SK-N-SH (cell line): ENCODE results near the gene MXRA8. TPM values are rescaled to one million over a fixed set of nuclear protein-coding genes. Genes with fewer than 3 reads are reported as not detected.

Source experiments
- CTCF ChIA-PET: fragments of 300-600, 350-600 bp; formaldehyde crosslinking; extraction: SDS; loops from one replicate; lab custom pipeline; 2021; lab: Yijun Ruan, JAX
- POLR2A ChIA-PET: fragments of 350-600 bp; sonication (Branson Sonifier 250); formaldehyde crosslinking; extraction: SDS; loops from one replicate; lab custom pipeline; 2020; ENCODE audit warnings: antibody characterized with exemption, inconsistent platforms; lab: Yijun Ruan, JAX
- DNase-seq: peaks from one replicate; pipeline ENCODE4 v3.0.0; 2012
- H2AFZ ChIP-seq: fragments of 200-600 bp; sonication (generic); 2 replicates; pipeline ENCODE4 v1.8.1; 2016; ENCODE audit warnings: antibody characterized with exemption, mild to moderate bottlenecking, low read depth
- H3F3A ChIP-seq: fragments of 200-600 bp; sonication (generic); replicated peaks from 2 replicates; pipeline ENCODE3; 2016; ENCODE audit warnings: antibody characterized with exemption, mild to moderate bottlenecking; ENCODE audit not compliant: insufficient read depth
- H3K27ac ChIP-seq, 2 experiments: fragments of 200-500 bp in 1 of 2; fragments of 200-600 bp in 1 of 2; sonication (Bioruptor generic) in 1 of 2; sonication (generic), shearing (Covaris generic) in 1 of 2; 2 replicates each; pipeline versions ENCODE4 v1.5.1 to v1.6.1; 2014 to 2016; ENCODE audit warnings: low read depth in 2 of 2, inconsistent platforms in 1 of 2, low read length in 1 of 2, mild to moderate bottlenecking in 1 of 2, mixed read lengths in 1 of 2
- H3K27me3 ChIP-seq: fragments of 200-600 bp; sonication (generic), shearing (Covaris generic); 2 replicates; pipeline ENCODE4 v1.6.1; 2016; ENCODE audit warnings: mixed run types; ENCODE audit not compliant: insufficient read depth
- H3K36me3 ChIP-seq, 2 experiments: fragments of 200-500 bp in 1 of 2; fragments of 200-600 bp in 1 of 2; sonication (Bioruptor generic) in 1 of 2; sonication (generic) in 1 of 2; replicated peaks in 1 of 2; 2 replicates each; pipeline versions ENCODE3 to v1.5.1; 2014 to 2016; ENCODE audit warnings: low read length in 1 of 2, mild to moderate bottlenecking in 1 of 2; ENCODE audit not compliant: insufficient read depth in 2 of 2, control insufficient read depth in 1 of 2
- H3K4me1 ChIP-seq, 2 experiments: fragments of 200-500 bp in 1 of 2; fragments of 200-600 bp in 1 of 2; sonication (Bioruptor generic) in 1 of 2; sonication (generic), shearing (Covaris generic) in 1 of 2; 2 replicates each; pipeline versions ENCODE4 v1.5.1 to v1.6.1; 2014 to 2016; ENCODE audit warnings: low read depth in 1 of 2, low read length in 1 of 2, mixed run types in 1 of 2; ENCODE audit not compliant: insufficient read depth in 2 of 2, control insufficient read depth in 1 of 2
- H3K4me2 ChIP-seq: fragments of 200-600 bp; sonication (generic), shearing (Covaris generic); 2 replicates; pipeline ENCODE4 v1.6.1; 2017; ENCODE audit warnings: mixed run types
- H3K4me3 ChIP-seq, 2 experiments: fragments of 200-500 bp in 1 of 2; fragments of 200-600 bp in 1 of 2; sonication (Bioruptor generic) in 1 of 2; sonication (generic), shearing (Covaris generic) in 1 of 2; 2 replicates each; pipeline versions ENCODE4 v1.5.1 to v1.8.1; 2014 to 2016; ENCODE audit warnings: low read depth in 2 of 2, inconsistent platforms in 1 of 2, low read length in 1 of 2, mild to moderate bottlenecking in 1 of 2, mixed read lengths in 1 of 2, moderate library complexity in 1 of 2
- H3K79me2 ChIP-seq: fragments of 200-600 bp; sonication (generic); 2 replicates; pipeline ENCODE4 v1.8.1; 2017; ENCODE audit warnings: mild to moderate bottlenecking; ENCODE audit not compliant: insufficient read depth
- H3K9ac ChIP-seq: fragments of 200-600 bp; sonication (generic); 2 replicates; pipeline ENCODE4 v1.6.1; 2017; ENCODE audit warnings: mixed run types
- H3K9me2 ChIP-seq: fragments of 200-600 bp; sonication (generic); 2 replicates; pipeline ENCODE4 v1.6.1; 2017; ENCODE audit warnings: mixed run types
- H3K9me3 ChIP-seq: fragments of 200-600 bp; sonication (generic); 2 replicates; pipeline ENCODE4 v1.6.1; 2017; ENCODE audit warnings: mixed run types, mild to moderate bottlenecking, moderate library complexity
- H4K20me1 ChIP-seq: fragments of 200-600 bp; sonication (generic); 2 replicates; pipeline ENCODE4 v1.6.1; 2017; ENCODE audit warnings: mild to moderate bottlenecking, mixed run types; ENCODE audit not compliant: insufficient read depth
- CHD2 ChIP-seq: fragments of 150-350 bp; IDR thresholded peaks from 2 replicates; pipeline ENCODE4 v1.6.1; 2018; ENCODE audit warnings: low read length; ENCODE audit not compliant: partially characterized antibody
- CTCF ChIP-seq: fragments of 200-600 bp; sonication (generic); IDR thresholded peaks from 2 replicates; pipeline ENCODE4 v1.6.1; 2017; ENCODE audit warnings: antibody characterized with exemption, mild to moderate bottlenecking, moderate library complexity
- EZH2phosphoT487 ChIP-seq: fragments of 200-600 bp; sonication (generic); IDR thresholded peaks from 2 replicates; pipeline ENCODE4 v1.6.1; 2017; ENCODE audit warnings: low read depth, mixed run types, mild to moderate bottlenecking, antibody characterized with exemption, moderate library complexity, borderline replicate concordance
- GATA2 ChIP-seq: sonication (generic); formaldehyde crosslinking; IDR thresholded peaks from 2 replicates; pipeline ENCODE4 v1.5.0; 2020; ENCODE audit warnings: mild to moderate bottlenecking, missing genetic modification reagents
- IRF3 ChIP-seq: fragments of 150-350 bp; IDR thresholded peaks from 2 replicates; pipeline ENCODE4 v1.6.1; 2016; ENCODE audit warnings: mild to moderate bottlenecking, low read depth, low read length
- JUND ChIP-seq: IDR thresholded peaks from 2 replicates; pipeline ENCODE4 v1.4.0; 2012
- MAX ChIP-seq: IDR thresholded peaks from 2 replicates; pipeline ENCODE4 v1.4.0; 2012; ENCODE audit warnings: low read depth
- NRF1 ChIP-seq: IDR thresholded peaks from 2 replicates; pipeline ENCODE4 v1.6.1; 2012; ENCODE audit warnings: low read depth, mild to moderate bottlenecking, low read length
- PBX3 ChIP-seq: IDR thresholded peaks from 2 replicates; pipeline ENCODE4; 2012
- RCOR1 ChIP-seq: fragments of 150-350 bp; IDR thresholded peaks from 2 replicates; pipeline ENCODE4 v1.6.1; 2017; ENCODE audit warnings: antibody characterized with exemption, low read length
- RFX5 ChIP-seq: IDR thresholded peaks from 2 replicates; pipeline ENCODE4 v1.6.1; 2012; ENCODE audit warnings: mild to moderate bottlenecking, improper control_type of control experiment, low read length
- SMC3 ChIP-seq: IDR thresholded peaks from 2 replicates; pipeline ENCODE4 v1.6.1; 2012; ENCODE audit warnings: low read depth, low read length, improper control_type of control experiment
- TEAD4 ChIP-seq: IDR thresholded peaks from 2 replicates; pipeline ENCODE4 v1.4.0; 2012; ENCODE audit warnings: mild to moderate bottlenecking, borderline replicate concordance; ENCODE audit not compliant: insufficient read depth
- USF1 ChIP-seq: IDR thresholded peaks from 2 replicates; pipeline ENCODE4 v1.4.0; 2012; ENCODE audit warnings: low read depth, borderline replicate concordance
- ZBTB33 ChIP-seq: IDR thresholded peaks from 2 replicates; pipeline ENCODE4 v1.4.0; 2012; ENCODE audit warnings: low read depth, borderline replicate concordance
- WGBS: methylation state at CpG from one replicate; pipeline ENCODE4 v1.1.6; 2017; ENCODE audit warnings: low lambda C conversion rate; 5-methylcytosine and 5-hydroxymethylcytosine counted together
- polyA plus RNA-seq, 3 experiments: library from polyadenylated mRNA; depleted of rRNA; stranded (reverse); fragments of >200 nt; gene quantifications; 2 replicates each; pipeline ENCODE4 v1.2.3, GENCODE V29; 2012

Gene MXRA8
- polyA plus RNA-seq, 1 of the 3 experiments (the other 2 are of a cell fraction) = 2.5 TPM

- 0 out of 2 replicates have a peak, but pooled peaks cover 4% of the 10 kb centered on the region for H4K20me1 ChIP-seq
These were observed 36.8 kb upstream of the MXRA8 start for GRCh38 chr1:1395166-1395565.

GRCh38 chr1:1394116-1394515 is 35.8 kb upstream of the MXRA8 start:
- H3K4me1 ChIP-seq = peaks cover 6 to 7% of the 10 kb centered on the region in 2 experiments; a peak in 1 of 4 replicates
- no peak overlapping the region for H3K9ac ChIP-seq
- H3K27ac ChIP-seq = no peak overlapping the region
- ChIA-PET CTCF (no interaction called here), POLR2A (no interaction called here)
- H3F3A ChIP-seq = no peaks in the 10 kb centered on the region
- no peaks in the 10 kb centered on the region for H3K9me2 ChIP-seq
- H3K79me2 ChIP-seq = peaks cover 79% of the 10 kb centered on the region
- no peak overlapping the region for H3K4me2 ChIP-seq
- 0 out of 2 replicates have a peak, but pooled peaks cover 4% of the 10 kb centered on the region for H4K20me1 ChIP-seq
- no peaks in the 10 kb centered on the region for H3K27me3 ChIP-seq
- no peak overlapping the region for H2AFZ ChIP-seq
- H3K9me3 ChIP-seq = no peaks in the 10 kb centered on the region
- no peak overlapping the region for H3K4me3 ChIP-seq
- no peak for DNase-seq
- peaks cover 55 to 59% of the 10 kb centered on the region in 2 experiments for H3K36me3 ChIP-seq
- WGBS = 97% methylated on average over 7 of the region's 7 CpGs
- TF ChIP-seq EZH2phosphoT487 (no peak), IRF3 (no peak), ZBTB33 (no peak), CHD2 (no peak), SMC3 (no peak), PBX3 (no peak), JUND (no peak), TEAD4 (no peak), GATA2 (CRISPR knock-in tag) (no peak), RFX5 (no peak), RCOR1 (no peak), CTCF (no peak), MAX (no peak)

More at GRCh38 chr1:1395166-1395565, 36.8 kb upstream of the MXRA8 start:
- no peak for DNase-seq
- peaks cover 51 to 52% of the 10 kb centered on the region in 2 experiments for H3K36me3 ChIP-seq
- no peak overlapping the region for H3K9ac ChIP-seq
- H3K27ac ChIP-seq = no peak overlapping the region
- no peaks in the 10 kb centered on the region for H3F3A ChIP-seq
- H3K79me2 ChIP-seq = peaks cover 84% of the 10 kb centered on the region
- H3K27me3 ChIP-seq = no peaks in the 10 kb centered on the region
- H3K9me3 ChIP-seq = no peaks in the 10 kb centered on the region
- CTCF ChIA-PET = interaction anchor here (2.2 kb wide), 1 partner anchor 17 kb away, joined by 5 read pairs; no protein-coding TSS in a partner anchor
- H3K4me2 ChIP-seq = no peak overlapping the region
- H3K4me3 ChIP-seq = no peak overlapping the region
- WGBS = 95% methylated on average over 11 of the region's 11 CpGs
- POLR2A ChIA-PET = no interaction called here
- H3K4me1 ChIP-seq = peaks cover 6 to 9% of the 10 kb centered on the region in 2 experiments; a peak in 1 of 4 replicates
- no peak overlapping the region for H2AFZ ChIP-seq
- H3K9me2 ChIP-seq = no peaks in the 10 kb centered on the region
- TF ChIP-seq SMC3 (no peak), NRF1 (no peak), IRF3 (no peak), USF1 (no peak)
